Hepatocyte (in vitro differentiated cells): ENCODE data around the gene MKI67.

Source experiments
- EZH2 ChIP-seq: fragments of 200-600 bp; sonication (generic); IDR thresholded peaks from 2 replicates; pipeline ENCODE4 v1.6.1; 2016; ENCODE audit warnings: antibody characterized with exemption, mild to moderate bottlenecking, borderline replicate concordance
- EZH2phosphoT487 ChIP-seq: fragments of 200-600 bp; sonication (generic); IDR thresholded peaks from one replicate; pipeline ENCODE4 v1.6.1; 2018; ENCODE audit warnings: antibody characterized with exemption, mild to moderate bottlenecking, low read depth, moderate library complexity; ENCODE audit not compliant: unreplicated experiment, severe bottlenecking
- TF ChIP-seq, protein P1 (sequence below): fragments of 200-600 bp; sonication (generic); IDR thresholded peaks from 2 replicates; pipeline ENCODE4 v1.5.1; 2016; ENCODE audit warnings: antibody characterized with exemption, mild to moderate bottlenecking; ENCODE audit not compliant: poor library complexity

DNA sequence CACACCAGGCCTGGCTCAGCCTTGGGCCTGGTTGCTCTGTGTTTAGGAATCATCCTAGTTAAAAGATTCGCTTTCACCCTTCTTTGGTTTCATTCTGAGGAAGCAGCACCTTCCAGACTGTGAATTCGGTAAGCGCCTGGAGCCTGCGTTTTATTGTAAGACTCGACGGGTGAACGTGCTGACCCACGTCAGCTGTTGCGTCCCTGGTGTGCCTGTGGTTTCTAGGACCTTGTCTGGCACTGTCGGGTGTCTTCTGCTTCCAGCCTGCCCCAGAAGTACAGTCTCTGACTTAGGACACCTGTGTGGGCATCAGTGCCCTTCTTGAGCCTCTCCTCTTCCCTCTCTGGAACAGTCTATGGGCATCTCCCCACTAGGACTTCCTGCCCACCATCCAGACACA is 26.3 kb downstream of the MKI67 start:
- TF ChIP-seq, protein P1, sequence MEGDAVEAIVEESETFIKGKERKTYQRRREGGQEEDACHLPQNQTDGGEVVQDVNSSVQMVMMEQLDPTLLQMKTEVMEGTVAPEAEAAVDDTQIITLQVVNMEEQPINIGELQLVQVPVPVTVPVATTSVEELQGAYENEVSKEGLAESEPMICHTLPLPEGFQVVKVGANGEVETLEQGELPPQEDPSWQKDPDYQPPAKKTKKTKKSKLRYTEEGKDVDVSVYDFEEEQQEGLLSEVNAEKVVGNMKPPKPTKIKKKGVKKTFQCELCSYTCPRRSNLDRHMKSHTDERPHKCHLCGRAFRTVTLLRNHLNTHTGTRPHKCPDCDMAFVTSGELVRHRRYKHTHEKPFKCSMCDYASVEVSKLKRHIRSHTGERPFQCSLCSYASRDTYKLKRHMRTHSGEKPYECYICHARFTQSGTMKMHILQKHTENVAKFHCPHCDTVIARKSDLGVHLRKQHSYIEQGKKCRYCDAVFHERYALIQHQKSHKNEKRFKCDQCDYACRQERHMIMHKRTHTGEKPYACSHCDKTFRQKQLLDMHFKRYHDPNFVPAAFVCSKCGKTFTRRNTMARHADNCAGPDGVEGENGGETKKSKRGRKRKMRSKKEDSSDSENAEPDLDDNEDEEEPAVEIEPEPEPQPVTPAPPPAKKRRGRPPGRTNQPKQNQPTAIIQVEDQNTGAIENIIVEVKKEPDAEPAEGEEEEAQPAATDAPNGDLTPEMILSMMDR, result no peak
- TF ChIP-seq EZH2phosphoT487, result no peak
- TF ChIP-seq EZH2, result no peak
